GM12878 (cell line): ENCODE measurements around the gene NINL. TPM values are rescaled to one million over a fixed set of nuclear protein-coding genes. Genes with fewer than 3 reads are reported as not detected.

Experiments used
- ATAC-seq: fragments of 200-7000 bp; cut with Tn5 transposase; 3 replicates; pipeline ENCODE4 v1.9.1; 2020; ENCODE audit warnings: mild to moderate bottlenecking, moderate library complexity
- BruUV-seq: library from RNA; stranded (reverse); fragments of 400-500 nt; replicated peaks from 2 replicates; lab custom pipeline; 2021; lab: Mats Ljungman, UMichigan
- CTCF ChIA-PET: fragments of 300-600 bp; sonication (Branson Sonifier 250); formaldehyde crosslinking; extraction: SDS; loops from one replicate; lab custom pipeline; 2021; ENCODE audit warnings: inconsistent platforms; lab: Yijun Ruan, JAX
- POLR2A ChIA-PET: fragments of 350-600 bp; formaldehyde crosslinking; extraction: SDS; loops from one replicate; lab custom pipeline; 2021; ENCODE audit warnings: inconsistent platforms; lab: Charles Lee
- RAD21 ChIA-PET: fragments of 300-600 bp; sonication (Branson Sonifier 250); formaldehyde crosslinking; loops from one replicate; lab custom pipeline; 2023; ENCODE audit warnings: antibody characterized with exemption; ENCODE audit not compliant: unreplicated experiment; lab: Charles Lee
- SMC1A ChIA-PET: fragments of 300-600 bp; sonication (Branson Sonifier 250); formaldehyde crosslinking; loops from one replicate; lab custom pipeline; 2023; ENCODE audit not compliant: unreplicated experiment, uncharacterized antibody; lab: Charles Lee
- DNase-seq: peaks from one replicate; pipeline ENCODE4 v3.0.0-alpha.2; 2011; ENCODE audit warnings: low read depth, low spot score
- FAIRE-seq: peaks from 3 replicates; lab custom pipeline; 2011; peaks lifted over from hg19 to GRCh38; lab: Jason Lieb, UNC
- H2AFZ ChIP-seq: 2 replicates; pipeline ENCODE4 v1.6.0; 2011; ENCODE audit warnings: low read depth, low read length, control low read depth; ENCODE audit not compliant: control insufficient read depth
- H3K27ac ChIP-seq: 2 replicates; pipeline ENCODE4 v1.5.1; 2011; ENCODE audit warnings: control low read depth; ENCODE audit not compliant: control insufficient read depth, insufficient read depth
- H3K27me3 ChIP-seq, 2 experiments: replicated peaks in 1 of 2; 2 replicates each; pipeline versions ENCODE4 v1.6.0 to v1.6.1; 2011; ENCODE audit warnings: low read length in 1 of 2; ENCODE audit not compliant: control insufficient read depth in 2 of 2, insufficient read depth in 2 of 2
- H3K36me3 ChIP-seq, 2 experiments: 2 replicates each; pipeline ENCODE4 v1.5.1; 2011; ENCODE audit warnings: low read length in 1 of 2; ENCODE audit not compliant: control insufficient read depth in 2 of 2, insufficient read depth in 2 of 2
- H3K4me1 ChIP-seq: 2 replicates; pipeline ENCODE4 v1.6.1; 2011; ENCODE audit warnings: mild to moderate bottlenecking, low read length, moderate library complexity, mixed read lengths; ENCODE audit not compliant: control insufficient read depth, insufficient read depth
- H3K4me2 ChIP-seq: 2 replicates; pipeline ENCODE4 v1.6.0; 2011; ENCODE audit warnings: control low read depth; ENCODE audit not compliant: control insufficient read depth, insufficient read depth
- H3K4me3 ChIP-seq: fragments of 200-600 bp; sonication (generic); 2 replicates; pipeline ENCODE4 v1.5.1; 2016
- H3K79me2 ChIP-seq: 2 replicates; pipeline ENCODE4 v1.6.0; 2011; ENCODE audit warnings: low read length; ENCODE audit not compliant: control insufficient read depth, insufficient read depth
- H3K9ac ChIP-seq: 2 replicates; pipeline ENCODE4 v1.8.0; 2011; ENCODE audit warnings: low read length, control low read depth, mixed read lengths; ENCODE audit not compliant: control insufficient read depth, insufficient read depth
- H3K9me3 ChIP-seq: replicated peaks from 3 replicates; pipeline ENCODE4 v1.5.1; 2011; ENCODE audit warnings: mild to moderate bottlenecking, low read length; ENCODE audit not compliant: control insufficient read depth, insufficient read depth
- H4K20me1 ChIP-seq: 2 replicates; pipeline ENCODE4 v1.6.0; 2011; ENCODE audit not compliant: control insufficient read depth, insufficient read depth
- EP300 ChIP-seq, 2 experiments: fragments of 150-350 bp in 1 of 2; IDR thresholded peaks; 2 replicates each; pipeline ENCODE4 v1.6.1; 2011 to 2012; ENCODE audit warnings: low read depth in 2 of 2, low read length in 2 of 2, borderline replicate concordance in 1 of 2, improper control_type of control experiment in 1 of 2, inconsistent platforms in 1 of 2; ENCODE audit not compliant: control insufficient read depth in 1 of 2
- JUND ChIP-seq: IDR thresholded peaks from 2 replicates; pipeline ENCODE4 v1.6.1; 2012; ENCODE audit warnings: low read depth, mild to moderate bottlenecking, low read length, improper control_type of control experiment, moderate library complexity
- KAT2A ChIP-seq: conservative IDR thresholded peaks from 2 replicates; pipeline ENCODE4 v1.6.1; 2011; ENCODE audit warnings: low read depth, low read length; ENCODE audit not compliant: control insufficient read depth
- KLF5 ChIP-seq: fragments of 450-650 bp; IDR thresholded peaks from 2 replicates; pipeline ENCODE4 v1.6.1; 2014; ENCODE audit warnings: mild to moderate bottlenecking; ENCODE audit not compliant: partially characterized antibody
- NR2F1 ChIP-seq: fragments of 450-650 bp; conservative IDR thresholded peaks from 2 replicates; pipeline ENCODE4 v1.6.1; 2017; ENCODE audit warnings: mild to moderate bottlenecking
- RFX5 ChIP-seq: IDR thresholded peaks from 2 replicates; pipeline ENCODE4 v1.6.1; 2011; ENCODE audit warnings: low read depth, low read length, improper control_type of control experiment
- SMAD5 ChIP-seq: IDR thresholded peaks from 2 replicates; pipeline ENCODE4 v1.6.1; 2016; ENCODE audit warnings: antibody characterized with exemption, low read depth
- SPI1 ChIP-seq: IDR thresholded peaks from 2 replicates; pipeline ENCODE4 v1.6.1; 2011; ENCODE audit warnings: low read depth, mild to moderate bottlenecking, low read length, moderate library complexity, borderline replicate concordance; ENCODE audit not compliant: insufficient read depth
- TCF12 ChIP-seq: IDR thresholded peaks from 2 replicates; pipeline ENCODE4 v1.6.1; 2011; ENCODE audit warnings: low read depth, mild to moderate bottlenecking, low read length
- ZNF207 ChIP-seq: fragments of 450-650 bp; IDR thresholded peaks from 2 replicates; pipeline ENCODE4 v1.6.1; 2014; ENCODE audit warnings: antibody characterized with exemption, mild to moderate bottlenecking, borderline replicate concordance
- WGBS: methylation state at CpG from one replicate; pipeline ENCODE4 v1.1.6; 2016; ENCODE audit warnings: low lambda C conversion rate; ENCODE audit not compliant: insufficient replicate concordance, insufficient coverage; ENCODE audit errors: missing lambda C conversion rate; 5-methylcytosine and 5-hydroxymethylcytosine counted together
- in situ Hi-C: fragments of 300-500 bp; cut with MboI; formaldehyde crosslinking; loops from 9 replicates; pipeline ENCODE4 v1.14.3; 2018; ENCODE audit warnings: mixed read lengths
- intact Hi-C: fragments of 100-400 bp; cut with micrococcal nuclease; formaldehyde crosslinking; loops from one replicate; pipeline ENCODE4 v1.14.2; 2022; ENCODE audit not compliant: unreplicated experiment
- polyA plus RNA-seq, 11 experiments: library from polyadenylated mRNA; depleted of rRNA in 4 of 11; unstranded in 6 of 11; stranded (reverse) in 5 of 11; fragments of >200 nt; fragmentation: Nextera tagmentation in 4 of 11; fragmentation: Illumina TruSeq in 1 of 11; extraction: Ambion mirVana in 4 of 11; extraction: Trizol in 1 of 11; gene quantifications; 1 replicate in 1 of 11; 2 replicates in 10 of 11; pipeline versions ENCODE4 v1.2.1 to v1.2.3, GENCODE V29; 2011 to 2016; ENCODE audit warnings: inconsistent platforms in 2 of 11, missing spikeins in 2 of 11, low read depth in 1 of 11
- total RNA-seq, 4 experiments: library from RNA; depleted of rRNA in 3 of 4; stranded (reverse); fragments of >200 nt in 3 of 4; fragmentation: Illumina TruSeq in 1 of 4; extraction: Trizol in 1 of 4; gene quantifications; 2 replicates each; pipeline versions ENCODE4 v1.2.1 to v1.2.3, GENCODE V29; 2013 to 2021
- TF ChIP-seq, protein P1 (sequence below): IDR thresholded peaks from 2 replicates; pipeline ENCODE4 v1.6.1; 2012; ENCODE audit warnings: mild to moderate bottlenecking, low read depth, low read length
- TF ChIP-seq, protein P2 (sequence below): fragments of 450-650 bp; IDR thresholded peaks from 2 replicates; pipeline ENCODE4 v1.6.1; 2016; ENCODE audit warnings: mild to moderate bottlenecking
- TF ChIP-seq, protein P3 (sequence below): IDR thresholded peaks from 2 replicates; pipeline ENCODE4 v1.6.1; 2012; ENCODE audit warnings: low read depth, low read length, improper control_type of control experiment
- TF ChIP-seq, protein P4 (sequence below): fragments of 450-650 bp; IDR thresholded peaks from 2 replicates; pipeline ENCODE4 v1.6.1; 2017; ENCODE audit warnings: antibody characterized with exemption, mild to moderate bottlenecking, moderate library complexity

NINL gene
- total and polyA plus RNA-seq, 10 of the 15 experiments (the other 5 are each of a cell fraction or from before 2014, with no cell fraction given), result 0.04 to 0.77 (median 0.23) TPM; not detected in 1

- TF ChIP-seq, protein P1, sequence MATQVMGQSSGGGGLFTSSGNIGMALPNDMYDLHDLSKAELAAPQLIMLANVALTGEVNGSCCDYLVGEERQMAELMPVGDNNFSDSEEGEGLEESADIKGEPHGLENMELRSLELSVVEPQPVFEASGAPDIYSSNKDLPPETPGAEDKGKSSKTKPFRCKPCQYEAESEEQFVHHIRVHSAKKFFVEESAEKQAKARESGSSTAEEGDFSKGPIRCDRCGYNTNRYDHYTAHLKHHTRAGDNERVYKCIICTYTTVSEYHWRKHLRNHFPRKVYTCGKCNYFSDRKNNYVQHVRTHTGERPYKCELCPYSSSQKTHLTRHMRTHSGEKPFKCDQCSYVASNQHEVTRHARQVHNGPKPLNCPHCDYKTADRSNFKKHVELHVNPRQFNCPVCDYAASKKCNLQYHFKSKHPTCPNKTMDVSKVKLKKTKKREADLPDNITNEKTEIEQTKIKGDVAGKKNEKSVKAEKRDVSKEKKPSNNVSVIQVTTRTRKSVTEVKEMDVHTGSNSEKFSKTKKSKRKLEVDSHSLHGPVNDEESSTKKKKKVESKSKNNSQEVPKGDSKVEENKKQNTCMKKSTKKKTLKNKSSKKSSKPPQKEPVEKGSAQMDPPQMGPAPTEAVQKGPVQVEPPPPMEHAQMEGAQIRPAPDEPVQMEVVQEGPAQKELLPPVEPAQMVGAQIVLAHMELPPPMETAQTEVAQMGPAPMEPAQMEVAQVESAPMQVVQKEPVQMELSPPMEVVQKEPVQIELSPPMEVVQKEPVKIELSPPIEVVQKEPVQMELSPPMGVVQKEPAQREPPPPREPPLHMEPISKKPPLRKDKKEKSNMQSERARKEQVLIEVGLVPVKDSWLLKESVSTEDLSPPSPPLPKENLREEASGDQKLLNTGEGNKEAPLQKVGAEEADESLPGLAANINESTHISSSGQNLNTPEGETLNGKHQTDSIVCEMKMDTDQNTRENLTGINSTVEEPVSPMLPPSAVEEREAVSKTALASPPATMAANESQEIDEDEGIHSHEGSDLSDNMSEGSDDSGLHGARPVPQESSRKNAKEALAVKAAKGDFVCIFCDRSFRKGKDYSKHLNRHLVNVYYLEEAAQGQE, result no peak
- TF ChIP-seq, protein P2, sequence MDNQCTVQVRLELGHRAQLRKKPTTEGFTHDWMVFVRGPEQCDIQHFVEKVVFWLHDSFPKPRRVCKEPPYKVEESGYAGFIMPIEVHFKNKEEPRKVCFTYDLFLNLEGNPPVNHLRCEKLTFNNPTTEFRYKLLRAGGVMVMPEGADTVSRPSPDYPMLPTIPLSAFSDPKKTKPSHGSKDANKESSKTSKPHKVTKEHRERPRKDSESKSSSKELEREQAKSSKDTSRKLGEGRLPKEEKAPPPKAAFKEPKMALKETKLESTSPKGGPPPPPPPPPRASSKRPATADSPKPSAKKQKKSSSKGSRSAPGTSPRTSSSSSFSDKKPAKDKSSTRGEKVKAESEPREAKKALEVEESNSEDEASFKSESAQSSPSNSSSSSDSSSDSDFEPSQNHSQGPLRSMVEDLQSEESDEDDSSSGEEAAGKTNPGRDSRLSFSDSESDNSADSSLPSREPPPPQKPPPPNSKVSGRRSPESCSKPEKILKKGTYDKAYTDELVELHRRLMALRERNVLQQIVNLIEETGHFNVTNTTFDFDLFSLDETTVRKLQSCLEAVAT, result no peak
- TF ChIP-seq NR2F1 (no peak), SMAD5 (no peak), SPI1 (no peak)
Measured at GRCh38 chr20:25547063-25547462, 38.3 kb downstream of the NINL start (continued).

DNA sequence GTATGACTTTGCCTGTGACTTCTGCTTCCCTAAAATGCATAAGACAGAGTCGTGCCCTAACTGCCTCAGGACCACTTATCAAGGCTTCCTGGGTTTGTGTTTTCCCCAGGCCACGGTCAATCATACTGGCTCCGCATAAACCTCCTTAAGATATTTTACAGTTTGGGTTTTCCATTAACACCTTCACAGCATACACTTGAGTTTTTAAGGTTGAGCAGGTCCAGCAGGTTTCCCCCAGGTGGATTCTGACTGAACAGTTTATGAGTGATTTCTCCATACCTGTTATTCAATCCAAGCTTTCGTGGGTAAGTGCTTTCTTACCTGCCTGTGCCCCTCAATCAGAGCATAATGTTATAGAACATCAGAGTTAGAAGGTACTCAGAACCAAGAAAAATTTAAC is 39.3 kb downstream of the NINL start:
- BruUV-seq, result no TSS peak
- H2AFZ ChIP-seq, result no peak overlapping the region
- in situ Hi-C loops, result no loop called here
- no peaks in the 10 kb centered on the region for H3K36me3 ChIP-seq
- DNase-seq (no peak), FAIRE-seq (no peak), ATAC-seq (no peak)
- ChIA-PET POLR2A (no interaction called here), RAD21 (no interaction called here), SMC1A (no interaction called here), CTCF (no interaction called here)
- H3K4me2 ChIP-seq, result no peak overlapping the region
- intact Hi-C loops, result no loop called here
- H3K27me3 ChIP-seq, result no peaks in the 10 kb centered on the region
- no peaks in the 10 kb centered on the region for H3K79me2 ChIP-seq
- no peaks in the 10 kb centered on the region for H3K9me3 ChIP-seq
- no peak overlapping the region for H3K4me3 ChIP-seq
- H3K4me1 ChIP-seq, result no peaks in the 10 kb centered on the region
- H4K20me1 ChIP-seq, result no peaks in the 10 kb centered on the region
- H3K27ac ChIP-seq, result no peak overlapping the region
- 31% methylated on average over 4 of the region's 4 CpGs for WGBS
- H3K9ac ChIP-seq, result no peak overlapping the region
- TF ChIP-seq, protein P3, sequence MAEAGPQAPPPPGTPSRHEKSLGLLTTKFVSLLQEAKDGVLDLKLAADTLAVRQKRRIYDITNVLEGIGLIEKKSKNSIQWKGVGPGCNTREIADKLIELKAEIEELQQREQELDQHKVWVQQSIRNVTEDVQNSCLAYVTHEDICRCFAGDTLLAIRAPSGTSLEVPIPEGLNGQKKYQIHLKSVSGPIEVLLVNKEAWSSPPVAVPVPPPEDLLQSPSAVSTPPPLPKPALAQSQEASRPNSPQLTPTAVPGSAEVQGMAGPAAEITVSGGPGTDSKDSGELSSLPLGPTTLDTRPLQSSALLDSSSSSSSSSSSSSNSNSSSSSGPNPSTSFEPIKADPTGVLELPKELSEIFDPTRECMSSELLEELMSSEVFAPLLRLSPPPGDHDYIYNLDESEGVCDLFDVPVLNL, result no peak
- TF ChIP-seq JUND, result no peak
- TF ChIP-seq ZNF207, result no peak
- no peak for TF ChIP-seq EP300 (IDR thresholded peaks at IDR 0.05; ENCODE audit: borderline replicate concordance in 1 of 2, control insufficient read depth in 1 of 2, low read depth in 2 of 2, low read length in 2 of 2)
- no peak for TF ChIP-seq KLF5
- no peak for TF ChIP-seq RFX5
- TF ChIP-seq KAT2A, result no peak
- TF ChIP-seq, protein P4, sequence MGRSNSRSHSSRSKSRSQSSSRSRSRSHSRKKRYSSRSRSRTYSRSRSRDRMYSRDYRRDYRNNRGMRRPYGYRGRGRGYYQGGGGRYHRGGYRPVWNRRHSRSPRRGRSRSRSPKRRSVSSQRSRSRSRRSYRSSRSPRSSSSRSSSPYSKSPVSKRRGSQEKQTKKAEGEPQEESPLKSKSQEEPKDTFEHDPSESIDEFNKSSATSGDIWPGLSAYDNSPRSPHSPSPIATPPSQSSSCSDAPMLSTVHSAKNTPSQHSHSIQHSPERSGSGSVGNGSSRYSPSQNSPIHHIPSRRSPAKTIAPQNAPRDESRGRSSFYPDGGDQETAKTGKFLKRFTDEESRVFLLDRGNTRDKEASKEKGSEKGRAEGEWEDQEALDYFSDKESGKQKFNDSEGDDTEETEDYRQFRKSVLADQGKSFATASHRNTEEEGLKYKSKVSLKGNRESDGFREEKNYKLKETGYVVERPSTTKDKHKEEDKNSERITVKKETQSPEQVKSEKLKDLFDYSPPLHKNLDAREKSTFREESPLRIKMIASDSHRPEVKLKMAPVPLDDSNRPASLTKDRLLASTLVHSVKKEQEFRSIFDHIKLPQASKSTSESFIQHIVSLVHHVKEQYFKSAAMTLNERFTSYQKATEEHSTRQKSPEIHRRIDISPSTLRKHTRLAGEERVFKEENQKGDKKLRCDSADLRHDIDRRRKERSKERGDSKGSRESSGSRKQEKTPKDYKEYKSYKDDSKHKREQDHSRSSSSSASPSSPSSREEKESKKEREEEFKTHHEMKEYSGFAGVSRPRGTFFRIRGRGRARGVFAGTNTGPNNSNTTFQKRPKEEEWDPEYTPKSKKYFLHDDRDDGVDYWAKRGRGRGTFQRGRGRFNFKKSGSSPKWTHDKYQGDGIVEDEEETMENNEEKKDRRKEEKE, result no peak
- no peak for TF ChIP-seq TCF12
